HEK293T (cell line): Measurements from ENCODE around the gene LOXL1.

Experiments
- CTCF ChIA-PET: fragments of 350-600 bp; formaldehyde crosslinking; extraction: SDS; loops from one replicate; lab custom pipeline; 2021; ENCODE audit warnings: antibody characterized with exemption, inconsistent platforms; lab: Yijun Ruan, JAX
- POLR2A ChIA-PET: fragments of 350-600 bp; formaldehyde crosslinking; extraction: SDS; loops from one replicate; lab custom pipeline; 2020; ENCODE audit warnings: antibody characterized with exemption, inconsistent platforms; lab: Yijun Ruan, JAX
- DNase-seq: peaks from one replicate; pipeline ENCODE4 v3.0.0; 2012; ENCODE audit warnings: mixed read lengths; ENCODE audit errors: extremely low spot score
- ARNT ChIP-seq: fragments of 450-650 bp; IDR thresholded peaks from 2 replicates; pipeline ENCODE4 v1.6.1; 2017; ENCODE audit warnings: mild to moderate bottlenecking
- BHLHE40 ChIP-seq: fragments of 450-650 bp; IDR thresholded peaks from 2 replicates; pipeline ENCODE4 v1.6.1; 2016; ENCODE audit warnings: mild to moderate bottlenecking, moderate library complexity, borderline replicate concordance
- CTBP1 ChIP-seq: fragments of 450-650 bp; IDR thresholded peaks from 2 replicates; pipeline ENCODE4 v1.6.1; 2016; ENCODE audit warnings: borderline replicate concordance
- ELF4 ChIP-seq: fragments of 450-650 bp; IDR thresholded peaks from 2 replicates; pipeline ENCODE4 v1.6.1; 2017; ENCODE audit warnings: antibody characterized with exemption
- FOXA1 ChIP-seq: fragments of 450-650 bp; IDR thresholded peaks from 2 replicates; pipeline ENCODE4 v1.6.1; 2016; ENCODE audit warnings: mild to moderate bottlenecking
- FOXK2 ChIP-seq: fragments of 450-650 bp; IDR thresholded peaks from 2 replicates; pipeline ENCODE4 v1.6.1; 2016; ENCODE audit warnings: mild to moderate bottlenecking
- FOXM1 ChIP-seq: fragments of 450-650 bp; IDR thresholded peaks from 2 replicates; pipeline ENCODE4 v1.6.1; 2017; ENCODE audit warnings: mild to moderate bottlenecking, borderline replicate concordance
- HDGF ChIP-seq: fragments of 450-650 bp; IDR thresholded peaks from 2 replicates; pipeline ENCODE4 v1.6.1; 2017; ENCODE audit warnings: antibody characterized with exemption, borderline replicate concordance
- L3MBTL2 ChIP-seq: fragments of 450-650 bp; conservative IDR thresholded peaks from 2 replicates; pipeline ENCODE4 v1.6.1; 2016; ENCODE audit warnings: mild to moderate bottlenecking
- LEF1 ChIP-seq: fragments of 450-650 bp; IDR thresholded peaks from 2 replicates; pipeline ENCODE4 v1.6.1; 2017; ENCODE audit warnings: mild to moderate bottlenecking, borderline replicate concordance
- NFRKB ChIP-seq: fragments of 450-650 bp; IDR thresholded peaks from 2 replicates; pipeline ENCODE4 v1.6.1; 2016; ENCODE audit warnings: mild to moderate bottlenecking, moderate library complexity
- SP1 ChIP-seq: fragments of 450-650 bp; IDR thresholded peaks from 2 replicates; pipeline ENCODE4 v1.6.1; 2017
- SUZ12 ChIP-seq: fragments of 450-650 bp; IDR thresholded peaks from 2 replicates; pipeline ENCODE4 v1.6.1; 2016; ENCODE audit warnings: mild to moderate bottlenecking
- TARDBP ChIP-seq: fragments of 450-650 bp; IDR thresholded peaks from 2 replicates; pipeline ENCODE4 v1.6.1; 2016
- ZNF384 ChIP-seq: fragments of 450-650 bp; IDR thresholded peaks from 2 replicates; pipeline ENCODE4 v1.6.1; 2016
- TF ChIP-seq, protein P1 (sequence below): fragments of 450-650 bp; IDR thresholded peaks from 2 replicates; pipeline ENCODE4 v1.6.1; 2016

Gene LOXL1

GRCh38 chr15:73954188-73955145 lies 28.2 kb downstream of the LOXL1 start:
- ChIA-PET POLR2A (interaction anchor here (0.8 kb wide), 1 partner anchor 18 kb away, joined by 4 read pairs; no protein-coding TSS in a partner anchor), CTCF (interaction anchor here (1.2 kb wide), 1 partner anchor 13 kb away, joined by 3 read pairs; no protein-coding TSS in a partner anchor)
- no peak for TF ChIP-seq ZNF384
- no peak for TF ChIP-seq L3MBTL2
- no peak for TF ChIP-seq SUZ12
- TF ChIP-seq SP1: no peak
- no peak for TF ChIP-seq NFRKB
- no peak for DNase-seq

- ChIA-PET POLR2A (no interaction called here), CTCF (interaction anchor here (1.2 kb wide), 1 partner anchor 12 kb away, joined by 3 read pairs; no protein-coding TSS in a partner anchor)
- TF ChIP-seq FOXM1 (no peak), ARNT (no peak), ZNF384 (no peak), SP1 (no peak), HDGF (no peak), SUZ12 (no peak), FOXK2 (no peak), CTBP1 (no peak), TARDBP (no peak), FOXA1 (no peak), NFRKB (no peak), LEF1 (no peak), L3MBTL2 (no peak), ELF4 (no peak), BHLHE40 (no peak)
- TF ChIP-seq, protein P1, sequence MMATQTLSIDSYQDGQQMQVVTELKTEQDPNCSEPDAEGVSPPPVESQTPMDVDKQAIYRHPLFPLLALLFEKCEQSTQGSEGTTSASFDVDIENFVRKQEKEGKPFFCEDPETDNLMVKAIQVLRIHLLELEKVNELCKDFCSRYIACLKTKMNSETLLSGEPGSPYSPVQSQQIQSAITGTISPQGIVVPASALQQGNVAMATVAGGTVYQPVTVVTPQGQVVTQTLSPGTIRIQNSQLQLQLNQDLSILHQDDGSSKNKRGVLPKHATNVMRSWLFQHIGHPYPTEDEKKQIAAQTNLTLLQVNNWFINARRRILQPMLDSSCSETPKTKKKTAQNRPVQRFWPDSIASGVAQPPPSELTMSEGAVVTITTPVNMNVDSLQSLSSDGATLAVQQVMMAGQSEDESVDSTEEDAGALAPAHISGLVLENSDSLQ: no peak
- no peak for DNase-seq
Observed at GRCh38 chr15:73955326-73955725, 29.1 kb downstream of the LOXL1 start.

DNA sequence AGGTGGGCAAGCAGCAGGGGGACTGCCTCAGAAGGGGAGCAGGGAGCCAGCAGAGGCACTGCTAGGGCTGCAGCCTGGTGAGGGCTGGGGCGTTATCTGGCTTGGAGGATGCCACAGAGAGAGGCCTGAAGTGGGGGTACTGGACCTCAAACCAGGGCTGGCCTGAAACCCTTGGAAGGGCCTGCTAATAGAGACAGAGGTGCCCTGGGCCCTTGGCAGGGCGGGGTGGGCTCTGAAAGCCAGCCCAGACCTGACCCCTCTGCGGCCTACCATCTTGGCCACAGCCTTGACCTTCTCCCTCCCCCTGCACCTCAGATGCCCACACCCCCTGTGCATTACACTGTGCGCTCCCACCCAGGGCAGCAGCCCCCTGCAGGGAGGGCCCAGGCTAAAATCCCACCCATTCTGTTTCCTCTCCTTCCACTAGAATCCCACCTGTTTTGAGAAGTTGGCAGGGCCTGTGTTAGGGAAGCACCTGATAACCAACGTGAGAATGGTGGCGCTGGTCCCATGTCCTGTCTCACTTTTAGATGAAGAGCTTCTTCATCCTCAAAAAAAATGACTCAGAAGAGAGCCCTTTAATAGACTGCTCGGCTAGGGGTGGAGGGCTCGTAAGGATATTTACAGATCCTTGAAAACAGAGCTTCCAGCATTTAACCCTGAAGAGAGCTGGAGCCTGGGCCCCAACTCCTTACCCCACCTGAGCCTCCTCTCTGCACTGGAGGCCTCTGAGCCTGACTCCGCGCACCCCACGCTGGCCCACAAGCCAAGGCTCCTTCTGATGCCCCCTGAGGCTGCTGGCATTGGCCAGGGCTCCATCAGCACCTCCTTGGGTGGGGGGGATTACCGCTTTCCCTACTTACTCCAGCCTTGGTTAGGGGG lies 29.8 kb downstream of the LOXL1 start:
- ChIA-PET POLR2A (no interaction called here), CTCF (no interaction called here)
- TF ChIP-seq SP1: no peak
- DNase-seq: no peak

- ChIA-PET POLR2A (interaction anchor here (0.8 to 0.9 kb wide), 2 partner anchors 16 to 36 kb away, joined by 3 read pairs; no protein-coding TSS in a partner anchor), CTCF (no interaction called here)
- TF ChIP-seq LEF1: no peak
- no peak for TF ChIP-seq CTBP1
- TF ChIP-seq FOXK2: no peak
- TF ChIP-seq FOXA1: no peak
- no peak for TF ChIP-seq HDGF
- no peak for TF ChIP-seq SUZ12
- DNase-seq: no peak
Observed at GRCh38 chr15:73956743-73957135, 30.5 kb downstream of the LOXL1 start.

GRCh38 chr15:73957276-73957675 lies 31.0 kb downstream of the LOXL1 start:
- no peak for DNase-seq
- ChIA-PET POLR2A (interaction anchor here (0.8 to 0.9 kb wide), 2 partner anchors 16 to 37 kb away, joined by 3 read pairs; no protein-coding TSS in a partner anchor), CTCF (no interaction called here)
- no peak for TF ChIP-seq SUZ12
- TF ChIP-seq ARNT: no peak
- no peak for TF ChIP-seq TARDBP
- no peak for TF ChIP-seq LEF1
- TF ChIP-seq BHLHE40: no peak
- TF ChIP-seq ELF4: no peak
- TF ChIP-seq ZNF384: no peak

DNA sequence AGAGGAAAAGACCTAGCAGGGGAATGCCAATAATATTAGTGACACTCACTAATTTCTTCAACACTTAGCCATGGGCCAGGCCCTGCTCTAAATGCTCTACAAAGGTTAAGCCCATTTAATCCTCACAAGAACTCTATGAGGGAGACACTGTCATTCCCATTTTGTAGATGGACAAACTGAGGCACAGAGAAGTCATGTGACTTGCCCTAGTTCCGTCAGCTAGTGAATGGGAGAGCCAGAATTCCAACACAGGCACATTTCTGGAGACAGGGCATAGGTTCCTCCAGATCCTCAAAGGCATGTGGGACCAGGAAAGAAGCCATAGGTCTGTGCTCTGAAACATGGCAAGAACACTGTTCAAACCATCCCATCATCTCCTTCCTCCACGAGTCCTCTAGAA lies 31.5 kb downstream of the LOXL1 start:
- POLR2A ChIA-PET: interaction anchor here (0.9 kb wide), 1 partner anchor 37 kb away, joined by 3 read pairs; no protein-coding TSS in a partner anchor
- CTCF ChIA-PET: no interaction called here
- no peak for DNase-seq
- TF ChIP-seq NFRKB: no peak
- TF ChIP-seq FOXA1: no peak
- no peak for TF ChIP-seq FOXK2

DNA sequence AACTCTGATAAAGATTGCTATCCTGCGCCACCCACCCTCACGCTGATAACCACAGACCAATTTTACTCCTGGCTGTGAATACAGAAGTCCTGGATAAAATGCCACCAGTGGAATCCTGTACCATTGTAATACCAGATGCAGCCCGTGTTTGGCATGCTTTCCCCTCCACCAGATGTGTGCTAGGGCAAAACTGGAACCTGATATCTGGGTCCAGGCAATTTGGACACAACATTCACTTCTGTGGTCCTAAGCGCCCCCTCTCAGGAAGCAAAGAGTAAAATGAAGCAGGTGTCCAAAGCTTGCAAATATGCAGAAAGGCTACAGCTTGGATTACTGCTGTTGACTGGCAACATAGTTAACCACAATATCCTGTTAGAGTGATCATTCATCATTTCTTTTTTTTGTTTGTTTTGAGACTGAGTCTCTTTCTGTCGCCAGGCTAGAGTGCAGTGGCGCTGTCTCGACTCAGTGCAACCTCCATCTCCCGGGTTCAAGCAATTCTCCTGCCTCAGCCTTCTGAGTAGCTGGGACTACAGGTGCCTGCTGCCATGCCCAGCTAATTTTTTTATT lies 32.8 kb downstream of the LOXL1 start:
- CTCF ChIA-PET: interaction anchor here (0.7 to 1.1 kb wide), 2 partner anchors 14 to 89 kb away, joined by 3 read pairs; no protein-coding TSS in a partner anchor
- TF ChIP-seq NFRKB (no peak), FOXM1 (no peak), FOXA1 (no peak), HDGF (no peak), TARDBP (no peak), ELF4 (no peak), CTBP1 (no peak), BHLHE40 (no peak), ARNT (no peak)
- TF ChIP-seq, protein P1: no peak
- no peak for DNase-seq
- POLR2A ChIA-PET: interaction anchor here (1.7 kb wide), 1 partner anchor 8 kb away, joined by 4 read pairs; no protein-coding TSS in a partner anchor
